Right renal cortex interstitium (tissue), 3 donors: ENCODE measurements around the gene ZNF160. TPM values are rescaled to one million over a fixed set of nuclear protein-coding genes. Genes with fewer than 3 reads are reported as not detected.

Experiments
- DNase-seq, 3 donors: peaks; one replicate each; pipeline ENCODE4 v3.0.0-alpha.2; 2013; ENCODE audit warnings: low read depth in 3 of 3, low spot score in 2 of 3
- polyA plus RNA-seq, 3 donors: library from polyadenylated mRNA; unstranded; fragments of 120-200 nt; gene quantifications; one replicate each; pipeline ENCODE4 v1.2.1, GENCODE V29; 2013; ENCODE audit not compliant: insufficient read length in 3 of 3

ZNF160 gene
- polyA plus RNA-seq, 3 donors = 36.0 to 40.2 (median 38.9) TPM

DNA sequence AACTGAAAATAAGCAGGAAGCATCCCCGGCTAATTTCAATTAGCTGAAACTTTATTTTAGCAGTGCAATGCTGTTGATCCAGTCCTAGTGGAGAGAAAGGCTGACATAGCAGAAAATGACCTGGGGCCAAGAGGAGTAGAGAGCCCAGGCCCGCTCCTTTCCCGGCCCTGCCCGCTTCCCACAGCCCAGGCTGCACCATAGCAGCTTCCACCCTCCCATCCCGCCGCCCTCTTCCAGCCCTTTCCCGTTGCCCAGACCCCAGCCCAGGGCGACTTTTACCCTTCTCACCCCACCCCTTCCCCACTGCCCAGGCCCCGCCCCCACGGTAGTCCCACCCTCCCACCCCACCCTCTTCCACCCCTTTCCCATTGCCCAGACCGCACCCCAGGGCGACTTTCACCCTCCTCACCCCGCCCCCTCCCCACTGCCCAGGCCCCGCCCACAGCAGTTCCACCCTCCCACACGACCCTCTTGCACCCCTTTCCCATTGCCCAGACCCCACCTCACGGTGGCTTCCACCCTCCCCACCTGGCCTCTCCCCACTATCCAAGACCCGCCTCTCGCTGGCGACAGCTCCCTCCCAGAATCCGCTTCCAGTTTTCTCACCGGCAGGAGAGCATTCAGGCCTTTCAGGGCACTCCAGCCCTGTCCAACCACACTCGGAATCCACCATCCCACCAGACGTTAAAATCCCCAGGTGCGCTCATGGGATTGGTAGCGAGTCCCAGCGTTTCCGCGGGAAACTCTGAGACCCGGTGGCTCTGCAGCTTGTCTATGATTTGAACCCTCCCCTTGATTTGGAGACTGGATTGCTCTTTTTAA is 8.3 kb downstream of the ZNF160 start:
- no peak for DNase-seq

DNA sequence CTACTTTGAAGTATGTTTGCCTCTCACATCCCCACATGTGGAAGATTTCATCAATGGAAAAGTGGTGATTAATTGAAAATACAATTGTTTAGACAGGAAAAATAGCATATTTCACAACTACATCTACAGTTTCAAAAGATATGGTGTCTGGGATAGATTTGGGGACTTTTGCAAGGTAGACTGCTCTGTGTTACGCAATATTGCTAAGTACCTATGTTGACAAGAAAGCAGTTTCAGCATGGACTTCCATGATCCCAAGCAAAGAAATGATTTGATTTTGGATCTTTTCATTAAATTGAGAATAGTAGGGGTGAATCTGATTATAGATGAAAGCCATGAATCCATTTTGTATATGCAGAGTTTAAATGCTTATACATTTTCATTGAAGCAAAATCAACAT is 10.5 kb downstream of the ZNF160 start:
- DNase-seq = no peak

DNA sequence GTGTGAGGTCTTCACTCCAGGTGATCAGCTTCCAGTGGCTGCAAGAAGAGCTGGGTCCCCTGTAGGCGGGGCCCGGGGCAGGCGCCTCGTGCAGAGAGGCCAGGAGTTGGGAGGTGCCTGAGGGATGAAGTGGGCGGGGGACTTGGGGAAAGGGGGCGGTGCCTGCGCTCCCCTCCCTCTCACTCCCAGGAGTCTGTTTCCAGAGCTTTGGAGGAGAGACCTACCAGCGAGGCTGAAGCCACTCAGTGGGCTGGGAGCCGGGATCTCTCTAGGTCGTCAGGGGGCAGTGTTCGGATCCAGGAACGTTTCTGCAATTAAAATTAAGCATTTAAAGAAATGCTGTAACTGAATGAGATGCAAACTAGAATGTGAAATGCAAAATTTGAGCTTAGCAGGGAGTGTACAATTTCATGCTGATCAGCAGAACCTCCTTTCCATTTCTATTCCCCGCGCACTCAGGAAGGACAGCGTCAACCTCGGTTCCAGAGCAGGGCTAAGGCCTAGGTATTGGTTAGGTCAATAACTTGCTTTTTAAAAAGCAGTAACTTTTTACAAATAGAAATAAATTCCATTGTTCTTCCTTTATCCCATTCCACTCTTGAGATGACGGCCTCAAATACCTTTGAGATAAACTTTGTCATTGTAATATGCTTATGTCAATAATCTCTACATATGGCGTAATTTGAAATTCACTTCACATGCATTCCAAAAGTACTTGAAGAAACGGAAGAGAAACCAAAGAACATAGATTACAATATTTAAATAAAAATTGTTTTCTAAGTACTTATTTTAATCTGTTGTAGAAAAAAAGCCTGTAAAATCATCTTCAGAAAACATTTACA is 11.6 kb downstream of the ZNF160 start:
- DNase-seq = no peak

DNA sequence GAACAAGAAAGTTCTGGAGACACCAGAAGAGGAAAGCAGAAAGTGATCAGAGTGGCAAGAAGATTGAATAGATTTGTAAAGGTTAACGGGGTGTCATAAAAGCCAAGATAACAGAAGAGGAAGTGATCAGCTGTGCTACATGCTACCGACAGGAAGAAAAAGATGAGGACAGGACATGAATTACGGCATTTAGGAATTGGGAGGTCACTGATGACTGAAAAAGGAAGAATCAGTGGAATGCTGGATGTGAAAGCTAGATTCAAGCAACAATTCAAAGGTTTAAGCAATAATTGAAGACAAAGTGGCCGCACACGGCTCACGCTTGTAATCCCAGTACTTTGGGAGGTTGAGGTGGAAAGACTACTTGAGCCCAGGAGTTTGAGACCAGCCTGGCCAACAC is 15.1 kb downstream of the ZNF160 start:
- DNase-seq = no peak

DNA sequence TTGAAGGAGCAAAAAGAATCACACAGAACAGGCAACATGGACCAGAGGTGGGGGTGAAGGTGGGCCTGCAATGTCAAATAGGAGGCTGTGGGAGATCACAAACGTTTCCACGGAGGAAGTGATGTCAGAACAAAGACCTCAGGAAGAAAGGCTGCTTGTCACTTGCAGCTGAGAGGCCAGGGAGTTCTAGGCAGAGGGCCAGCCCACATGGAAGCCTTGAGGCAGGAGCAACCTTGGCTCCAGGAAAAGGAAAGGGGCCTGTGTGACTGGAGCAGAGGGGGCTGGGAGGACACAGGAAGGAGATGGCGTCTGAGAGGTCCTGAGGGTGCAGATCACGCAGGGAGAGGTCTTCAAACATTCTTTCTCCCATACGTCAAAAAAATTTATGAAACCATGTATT is 16.3 kb downstream of the ZNF160 start:
- DNase-seq = no peak

DNA sequence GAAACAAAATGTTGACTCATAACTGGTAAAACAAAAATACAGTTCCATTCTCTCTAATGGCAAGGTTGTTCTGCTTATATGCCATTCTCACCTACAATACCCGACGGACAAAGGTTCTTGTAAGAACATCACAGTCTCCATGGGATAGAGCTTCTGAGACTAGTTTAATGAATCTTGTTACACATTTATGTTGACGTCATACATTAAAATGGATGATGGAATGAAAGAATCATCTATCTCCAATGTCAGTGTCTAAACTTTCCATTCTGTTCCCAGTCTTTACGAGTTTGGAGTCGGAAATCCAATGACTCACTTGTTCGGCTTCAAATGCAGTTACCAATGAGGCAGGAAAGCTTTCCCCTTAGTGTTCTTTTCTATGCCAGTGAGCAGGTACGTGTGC is 17.7 kb downstream of the ZNF160 start:
- no peak for DNase-seq

DNA sequence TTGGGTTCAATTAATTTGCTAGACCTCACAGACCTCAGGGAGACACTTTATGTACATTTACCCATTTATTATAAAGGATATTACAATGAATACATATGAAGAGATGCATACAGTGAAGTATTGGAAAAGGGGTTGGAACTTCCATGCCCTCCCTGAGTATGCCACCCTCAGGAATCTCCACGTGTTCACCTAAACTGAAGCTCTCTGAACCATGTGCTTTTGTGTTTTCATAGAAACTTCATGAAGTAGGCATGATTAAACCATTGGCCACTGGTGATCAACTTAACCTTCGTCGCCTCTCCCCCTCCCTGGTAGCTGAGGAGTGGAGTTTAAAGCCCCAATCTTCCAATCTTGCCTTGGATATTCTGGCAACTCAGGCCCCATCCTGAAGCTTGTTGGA is 20.3 kb downstream of the ZNF160 start:
- DNase-seq = no peak

DNA sequence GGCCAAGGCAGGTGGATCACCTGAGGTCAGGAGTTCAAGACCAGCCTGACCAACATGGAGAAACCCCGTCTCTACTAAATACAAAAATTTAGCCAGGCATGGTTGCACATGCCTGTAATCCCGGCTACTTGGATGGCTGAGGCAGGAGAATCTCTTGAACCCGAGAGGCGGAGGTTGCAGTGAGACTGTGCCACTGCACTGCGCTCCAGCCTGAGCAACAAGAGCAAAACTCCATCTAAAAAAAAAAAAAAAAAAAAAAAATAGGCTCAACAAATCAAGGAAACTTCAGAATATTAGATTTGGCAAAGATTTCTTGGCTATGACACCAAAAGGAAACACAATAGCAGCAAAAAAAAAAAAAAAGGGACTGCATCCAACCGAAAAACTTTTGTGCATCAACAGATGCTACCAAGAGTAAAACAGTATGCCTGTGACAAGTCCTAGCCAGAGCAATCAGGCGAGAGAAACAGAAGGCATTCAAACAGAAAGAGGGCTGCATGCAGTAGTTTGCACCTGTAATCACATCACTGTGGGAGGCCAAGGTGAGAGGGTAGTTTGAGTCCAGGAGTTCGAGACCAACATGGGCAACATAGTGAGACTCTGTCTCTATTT is 23.8 kb downstream of the ZNF160 start:
- DNase-seq = no peak

DNA sequence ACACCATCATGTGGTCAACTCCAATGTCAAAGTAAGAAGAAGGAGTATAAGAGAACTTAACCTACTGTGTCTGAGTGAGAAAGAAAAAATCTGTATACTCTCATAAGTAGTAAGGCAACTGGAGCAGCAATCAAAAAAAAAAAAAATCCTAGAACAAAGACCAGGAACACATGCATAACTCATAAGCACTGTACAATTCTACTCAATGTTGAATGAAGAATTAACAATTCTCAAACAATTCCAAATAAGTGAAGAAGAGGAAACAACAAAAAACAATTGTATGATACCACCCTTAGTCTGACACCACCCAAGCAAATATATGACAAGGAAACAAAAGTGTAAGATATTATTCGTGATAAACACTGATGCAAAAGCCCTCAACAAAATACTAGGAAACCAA is 24.6 kb downstream of the ZNF160 start:
- no peak for DNase-seq

DNA sequence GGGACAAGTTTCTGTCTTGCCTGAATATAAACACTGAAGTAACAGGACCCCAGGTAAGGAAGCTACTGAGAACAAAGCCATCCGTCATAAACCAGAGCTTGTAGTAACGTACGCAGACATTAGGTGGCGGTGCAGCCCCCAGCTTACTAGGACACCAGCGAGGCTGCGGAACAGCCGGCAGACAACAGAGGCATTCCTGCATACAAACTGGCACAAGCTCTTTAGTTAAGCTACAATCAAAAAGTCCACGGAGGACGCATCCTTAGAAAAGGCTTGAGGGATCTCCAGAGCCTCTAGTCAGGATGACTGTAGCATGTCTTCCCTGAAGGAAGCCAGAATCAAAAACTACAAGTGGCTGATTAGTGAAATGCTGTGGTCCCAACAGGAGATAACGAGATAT is 26.2 kb downstream of the ZNF160 start:
- peak; percentile 34 to 62 (median 36) for DNase-seq

DNA sequence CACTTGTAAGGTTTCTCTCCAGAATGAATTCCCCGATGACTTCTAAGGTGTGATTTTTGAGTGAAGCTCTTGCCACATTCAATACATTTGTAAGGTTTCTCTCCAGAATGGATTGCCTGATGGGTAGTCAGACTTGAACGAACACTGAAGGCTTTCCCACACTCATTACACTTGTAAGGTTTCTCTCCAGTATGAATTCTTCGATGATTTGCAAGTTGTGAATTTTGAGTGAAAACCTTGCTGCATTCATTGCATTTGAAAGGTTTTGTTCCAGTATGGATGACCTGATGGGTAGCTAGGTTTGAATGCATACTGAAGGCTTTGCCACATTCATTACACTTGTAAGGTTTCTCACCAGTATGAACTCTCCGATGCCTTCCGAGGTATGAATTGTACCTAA is 34.4 kb downstream of the ZNF160 start:
- DNase-seq = no peak

DNA sequence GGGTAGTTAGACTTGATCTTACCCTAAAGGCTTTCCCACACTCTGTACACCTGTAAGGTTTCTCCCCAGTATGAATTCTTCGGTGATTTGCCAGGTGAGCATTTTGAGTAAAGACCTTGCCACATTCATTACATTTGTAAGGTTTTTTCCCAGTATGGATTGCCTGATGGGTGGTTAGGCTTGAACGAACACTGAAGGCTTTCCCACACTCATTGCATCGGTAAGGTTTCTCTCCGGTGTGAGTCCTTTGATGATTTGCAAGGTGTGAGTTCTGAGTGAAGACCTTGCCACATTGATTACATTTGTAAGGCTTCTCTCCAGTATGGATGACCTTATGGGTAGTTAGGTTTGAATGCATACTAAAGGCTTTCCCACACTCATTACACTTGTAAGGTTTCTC is 35.0 kb downstream of the ZNF160 start:
- DNase-seq = no peak

DNA sequence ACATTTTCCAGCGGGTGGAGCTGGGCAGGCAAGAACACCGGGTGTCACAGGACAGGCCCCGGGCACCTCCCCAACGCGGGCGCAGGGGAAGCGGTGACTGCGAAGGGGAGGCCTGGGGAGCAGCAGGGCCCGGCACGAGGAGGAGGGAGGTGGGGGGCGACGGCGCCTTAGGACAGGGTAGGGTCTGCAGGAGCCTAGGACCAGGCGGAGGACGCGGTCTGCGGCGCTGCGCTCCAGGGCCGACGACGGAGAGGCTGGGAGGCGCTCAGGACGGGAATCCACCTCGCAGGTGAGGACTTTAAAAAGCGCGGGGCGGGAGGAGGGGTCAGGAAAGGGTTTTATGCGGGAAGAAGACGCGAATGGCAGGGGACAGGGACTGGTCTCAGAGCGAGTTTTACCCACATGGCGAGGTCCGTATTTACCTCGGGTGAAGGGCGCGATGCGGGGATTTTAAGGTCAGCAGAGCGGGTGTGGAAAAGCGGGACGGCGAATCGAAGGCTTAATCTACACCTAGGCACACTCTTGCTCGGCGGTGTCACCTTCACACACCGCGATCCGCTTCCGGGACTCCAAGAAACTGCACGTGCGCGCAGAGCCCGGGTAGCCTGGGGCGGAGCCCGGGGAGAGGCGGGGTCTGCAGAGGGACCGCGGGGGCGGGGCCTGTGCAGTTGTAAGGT is 45.2 kb downstream of the ZNF160 start:
- peak in 1 of 3 donors; percentile 44 for DNase-seq

DNA sequence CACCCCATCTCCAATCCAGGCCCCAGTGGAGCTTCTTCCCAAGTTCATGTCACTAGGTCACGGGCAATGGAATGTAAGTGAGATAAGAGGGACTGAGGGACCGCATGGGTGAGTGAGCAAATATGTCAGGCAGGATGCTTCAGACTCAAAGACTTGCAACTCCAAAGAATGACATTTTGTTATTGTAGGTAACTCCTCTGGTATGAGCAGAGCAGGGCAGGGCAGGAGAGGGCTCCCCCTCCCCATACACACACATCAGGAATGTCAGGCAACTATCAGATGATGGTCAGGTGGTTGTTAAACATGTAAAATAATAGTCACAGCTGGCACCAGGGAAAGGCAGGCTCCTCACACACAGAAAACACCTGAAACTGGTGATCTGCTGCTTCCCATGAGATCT is 48.1 kb downstream of the ZNF160 start:
- DNase-seq = no peak

DNA sequence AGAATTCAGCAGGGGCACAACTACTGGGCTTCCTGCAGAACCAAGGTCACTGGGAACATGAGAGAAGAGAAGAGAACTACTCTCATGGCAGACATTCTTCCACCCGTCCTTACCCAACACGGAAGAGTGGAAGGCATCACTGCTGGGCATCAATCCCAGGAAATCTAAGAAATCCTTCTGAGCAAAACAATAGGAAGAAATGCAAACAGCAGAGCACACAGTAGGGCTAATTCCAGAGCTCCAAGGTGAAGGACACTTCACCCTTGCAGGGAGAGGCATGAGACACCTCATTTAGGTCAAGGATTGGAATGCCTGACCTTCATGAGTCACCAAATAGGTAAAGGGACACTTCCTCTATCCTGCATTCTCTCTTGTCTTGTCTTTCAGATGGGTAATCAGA is 55.8 kb downstream of the ZNF160 start:
- DNase-seq = no peak

DNA sequence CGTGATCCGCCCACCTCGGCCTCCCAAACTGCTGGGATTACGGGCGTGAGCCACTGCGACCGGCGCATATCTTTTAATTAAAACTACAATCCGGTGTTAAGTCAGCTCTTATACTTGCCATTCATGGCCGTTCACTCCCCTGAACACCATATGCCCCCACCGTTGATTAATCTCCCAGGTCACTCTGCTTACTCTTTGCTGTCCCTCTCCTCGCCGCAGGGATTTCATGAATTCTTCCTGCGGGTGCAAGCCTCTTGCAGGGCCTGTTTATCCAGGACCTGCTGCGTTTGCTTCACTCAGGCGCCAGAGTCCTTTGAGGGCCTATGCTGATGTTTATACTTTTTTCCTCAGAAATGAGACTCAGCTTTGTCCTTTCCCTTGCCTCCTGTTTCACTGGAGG is 57.7 kb downstream of the ZNF160 start:
- no peak for DNase-seq

DNA sequence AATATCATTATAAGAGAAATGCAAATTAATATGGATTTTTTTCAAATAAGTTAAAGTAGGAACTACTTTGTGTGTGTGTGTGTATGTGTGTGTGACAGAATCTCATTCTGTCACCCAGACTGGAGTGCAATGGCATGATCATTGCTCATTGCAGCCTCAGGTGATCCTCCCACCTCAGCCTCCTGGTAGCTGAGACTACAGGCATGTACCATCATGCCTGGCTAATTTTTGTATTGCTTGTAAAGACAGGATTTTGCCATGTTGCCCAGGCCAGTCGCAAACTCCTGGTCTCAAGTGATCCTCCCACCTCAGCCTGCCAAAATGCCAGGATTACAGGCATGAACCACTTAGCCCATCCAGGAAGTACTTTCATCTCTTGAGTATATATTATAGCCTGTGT is 61.9 kb downstream of the ZNF160 start:
- DNase-seq = no peak

DNA sequence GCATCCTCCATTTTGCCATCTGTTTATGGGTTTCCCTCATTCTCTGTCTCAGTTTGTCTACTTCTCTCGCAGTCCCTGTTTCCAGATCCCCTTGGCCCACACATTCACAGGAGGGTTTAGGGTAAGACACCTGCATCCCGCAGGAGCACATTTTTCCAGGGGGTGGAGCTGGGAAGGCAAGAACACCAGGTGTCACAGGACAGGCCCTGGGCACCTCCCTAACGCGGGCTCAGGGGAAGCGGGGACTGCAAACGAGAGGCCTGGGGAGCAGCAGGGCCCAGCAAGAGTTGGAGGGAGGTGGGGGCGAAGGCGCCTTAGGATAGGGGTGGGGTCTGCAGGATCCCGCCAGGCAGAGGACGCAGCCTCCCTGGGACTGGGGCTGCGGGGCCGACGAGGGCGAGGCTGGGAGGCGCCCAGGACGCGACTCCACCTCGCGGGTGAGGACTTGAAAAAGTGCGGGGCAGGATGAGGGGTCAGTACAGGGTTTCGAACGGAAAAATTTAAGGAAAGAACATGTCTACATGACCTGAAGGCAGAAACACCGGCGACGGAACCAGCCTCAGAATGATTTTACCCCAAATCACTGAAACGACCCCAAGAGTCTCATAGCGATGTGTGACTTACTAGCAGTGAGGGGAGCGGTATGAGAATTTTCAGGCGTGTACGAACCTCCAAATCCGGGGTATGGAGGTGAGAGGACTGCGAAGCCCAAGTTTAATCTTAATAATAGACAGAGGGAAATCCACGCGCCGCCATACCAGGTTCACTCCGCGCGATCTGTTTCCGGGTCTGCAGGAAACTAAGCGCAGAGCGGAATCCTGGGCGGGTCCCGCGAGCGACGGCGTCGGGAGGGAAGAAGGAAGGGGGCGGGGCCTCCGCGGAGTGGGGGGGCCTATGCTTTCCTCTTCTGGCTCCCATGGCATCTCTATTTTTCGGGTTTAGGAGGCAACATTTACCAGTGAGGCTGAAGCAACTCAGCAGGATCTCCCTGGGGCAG is 65.8 kb downstream of the ZNF160 start:
- DNase-seq = peak in 1 of 3 donors; percentile 25

DNA sequence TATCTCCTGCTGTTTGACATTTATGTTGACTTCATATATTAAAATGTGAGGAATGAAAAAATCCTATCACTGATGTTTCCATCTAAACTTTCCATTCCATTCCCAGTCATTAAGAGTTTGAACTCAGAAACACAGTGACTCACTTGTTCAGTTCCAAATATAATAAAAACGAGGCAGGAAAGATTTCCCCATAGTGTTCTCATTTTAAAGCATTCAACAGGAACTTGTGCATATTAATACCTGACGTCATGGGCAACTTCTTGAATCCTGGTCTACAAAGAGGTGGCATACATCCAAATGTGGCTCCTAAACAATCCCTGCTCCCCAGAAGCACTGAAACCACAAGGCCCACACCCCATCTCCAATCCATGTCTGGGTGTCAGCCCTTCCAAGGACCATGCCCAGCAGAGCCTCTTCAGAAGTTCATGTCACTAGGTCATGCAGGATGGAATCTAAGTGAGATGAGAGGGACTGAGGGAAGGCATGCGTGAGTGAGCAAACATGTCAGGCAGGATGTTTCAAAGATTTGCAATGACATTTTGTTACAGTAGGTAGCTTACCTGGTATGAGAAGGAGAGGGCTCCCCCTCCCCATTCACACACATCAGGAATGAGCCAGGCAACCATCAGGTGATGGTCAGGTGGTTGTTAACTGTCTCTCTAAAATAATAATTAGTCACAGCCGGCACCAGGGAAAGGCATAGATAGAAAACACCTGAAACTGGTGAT is 68.1 kb downstream of the ZNF160 start:
- no peak for DNase-seq
